Measurements from ENCODE around the gene TXNRD1. TPM values are rescaled to one million over a fixed set of nuclear protein-coding genes. Genes with fewer than 3 reads are reported as not detected.

The TXNRD1 gene
- total and polyA plus RNA-seq, 2 experiments from 2014 or later = 43.5 to 74.9 TPM

DNA sequence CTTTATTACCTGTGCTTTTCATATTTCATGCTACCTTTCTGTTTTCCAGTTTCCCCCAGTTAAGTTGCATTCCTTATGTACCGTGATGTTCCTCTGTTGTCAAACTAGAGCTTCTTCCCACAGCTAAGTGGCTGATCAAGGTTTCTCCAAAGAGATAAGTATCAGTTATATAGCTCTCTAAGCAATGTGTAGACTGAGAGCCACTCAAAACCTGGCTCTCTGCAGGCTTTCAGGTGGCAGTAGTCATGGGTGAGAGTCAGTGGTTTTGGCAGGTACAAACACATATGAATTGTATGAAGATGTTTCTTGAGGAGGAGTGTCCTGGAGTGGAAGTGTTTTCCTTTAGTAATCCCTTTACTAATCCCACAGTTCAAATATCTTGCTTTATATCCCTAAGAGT lies 28.4 kb downstream of the TXNRD1 start:
- no peak overlapping the region for H3K4me3 ChIP-seq
- H3K36me3 ChIP-seq = no peaks in the 10 kb centered on the region
- H3K27me3 ChIP-seq = no peaks in the 10 kb centered on the region
- no peak for DNase-seq (ENCODE audit: low read depth in 1 of 2, low spot score in 1 of 2)
- no peaks in the 10 kb centered on the region for H3K9me3 ChIP-seq (ENCODE audit: low read depth)
- no peak overlapping the region for H3K27ac ChIP-seq
- no peak for TF ChIP-seq CTCF (IDR thresholded peaks at IDR 0.05; ENCODE audit: low read depth, low read length)
- no peaks in the 10 kb centered on the region for H3K4me1 ChIP-seq (ENCODE audit: low read depth)

DNA sequence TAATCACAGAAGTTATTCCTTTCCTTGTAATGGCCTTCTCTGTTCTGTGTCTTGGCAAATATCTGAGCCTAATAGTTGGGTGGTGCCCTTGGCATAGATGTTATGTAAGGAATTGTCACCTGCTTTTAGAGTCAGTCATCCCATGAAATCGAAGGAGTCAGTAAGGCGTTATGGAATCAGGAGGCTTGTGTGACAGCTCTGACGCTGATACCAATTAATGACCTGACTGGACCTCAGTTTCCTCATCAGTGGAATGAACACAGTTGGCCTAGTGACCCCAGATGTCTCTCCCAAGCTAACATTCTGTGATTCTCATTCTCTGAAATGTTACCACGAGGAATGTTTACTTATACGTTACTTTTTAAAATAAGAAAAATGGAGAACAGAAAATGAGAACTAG lies 32.1 kb downstream of the TXNRD1 start:
- no peak for TF ChIP-seq CTCF (IDR thresholded peaks at IDR 0.05; ENCODE audit: low read depth, low read length)
- H3K4me3 ChIP-seq = no peak overlapping the region
- no peaks in the 10 kb centered on the region for H3K9me3 ChIP-seq (ENCODE audit: low read depth)
- H3K27ac ChIP-seq = no peak overlapping the region
- H3K36me3 ChIP-seq = no peaks in the 10 kb centered on the region
- H3K4me1 ChIP-seq (ENCODE audit: low read depth) = no peaks in the 10 kb centered on the region
- H3K27me3 ChIP-seq = no peaks in the 10 kb centered on the region
- no peak for DNase-seq (ENCODE audit: low read depth in 1 of 2, low spot score in 1 of 2)

DNA sequence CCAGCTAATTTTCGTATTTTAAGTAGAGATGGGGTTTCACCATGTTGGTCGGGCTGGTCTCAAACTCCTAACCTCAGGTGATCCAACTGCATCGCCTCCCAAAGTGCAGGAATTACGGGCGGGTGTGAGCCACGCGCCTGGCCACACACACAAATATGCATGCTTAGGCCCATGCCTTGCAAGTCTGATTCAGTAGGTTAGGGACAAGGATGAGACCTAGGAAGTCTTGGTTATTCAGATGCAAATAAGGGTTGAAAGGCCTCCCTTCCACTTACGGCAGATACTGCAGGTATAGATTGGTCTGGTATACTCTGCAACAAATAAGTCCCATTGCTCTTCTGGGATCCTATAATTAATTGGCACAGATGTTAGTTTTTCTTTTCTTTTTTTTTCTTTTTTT lies 32.9 kb downstream of the TXNRD1 start:
- H3K27me3 ChIP-seq = no peaks in the 10 kb centered on the region
- H3K4me3 ChIP-seq = no peak overlapping the region
- TF ChIP-seq CTCF (IDR thresholded peaks at IDR 0.05; ENCODE audit: low read depth, low read length) = no peak
- H3K36me3 ChIP-seq = no peaks in the 10 kb centered on the region
- no peak overlapping the region for H3K27ac ChIP-seq
- no peaks in the 10 kb centered on the region for H3K9me3 ChIP-seq (ENCODE audit: low read depth)
- no peak for DNase-seq (ENCODE audit: low read depth in 1 of 2, low spot score in 1 of 2)
- no peaks in the 10 kb centered on the region for H3K4me1 ChIP-seq (ENCODE audit: low read depth)

DNA sequence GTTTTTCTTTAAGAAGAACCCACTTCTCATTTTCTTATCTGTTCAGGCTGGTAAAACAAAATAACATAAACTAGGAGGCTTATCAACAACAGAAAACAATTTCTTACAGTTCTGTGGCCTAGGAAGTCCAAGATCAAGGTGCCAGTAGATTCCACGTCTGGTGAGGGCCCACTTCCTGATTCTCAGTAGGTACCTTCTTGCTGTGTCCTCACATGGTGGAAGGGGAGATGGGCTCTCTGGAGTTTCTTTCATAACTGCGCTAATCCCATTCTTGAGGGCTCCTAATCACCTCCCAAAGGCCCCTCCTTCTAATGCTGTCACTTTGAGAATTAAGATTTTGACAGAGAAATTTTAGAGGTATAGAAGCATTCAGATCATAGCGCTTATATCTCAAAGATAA lies 33.4 kb downstream of the TXNRD1 start:
- Histone ChIP-seq H3K4me3 (no peak overlapping the region), H3K27me3 (no peaks in the 10 kb centered on the region), H3K9me3 (ENCODE audit: low read depth) (no peaks in the 10 kb centered on the region), H3K36me3 (no peaks in the 10 kb centered on the region), H3K4me1 (ENCODE audit: low read depth) (no peaks in the 10 kb centered on the region), H3K27ac (no peak overlapping the region)
- TF ChIP-seq CTCF (IDR thresholded peaks at IDR 0.05; ENCODE audit: low read depth, low read length) = no peak
- DNase-seq (ENCODE audit: low read depth in 1 of 2, low spot score in 1 of 2) = no peak

GRCh38 chr12:104249898-104250297 lies 34.3 kb downstream of the TXNRD1 start:
- no peaks in the 10 kb centered on the region for H3K9me3 ChIP-seq (ENCODE audit: low read depth)
- H3K27me3 ChIP-seq = no peaks in the 10 kb centered on the region
- H3K4me3 ChIP-seq = no peak overlapping the region
- no peaks in the 10 kb centered on the region for H3K4me1 ChIP-seq (ENCODE audit: low read depth)
- H3K36me3 ChIP-seq = no peaks in the 10 kb centered on the region
- no peak for TF ChIP-seq CTCF (IDR thresholded peaks at IDR 0.05; ENCODE audit: low read depth, low read length)
- no peak for DNase-seq (ENCODE audit: low read depth in 1 of 2, low spot score in 1 of 2)
- H3K27ac ChIP-seq = no peak overlapping the region

Measured in cardiac muscle cell (in vitro differentiated cells and primary cell).